ENCODE results near the gene SPOCK2.

Gene SPOCK2

GRCh38 chr10:72010234-72010973 is 77.9 kb downstream of the SPOCK2 start:
- no peak for DNase-seq (ENCODE audit: low read depth)

GRCh38 chr10:72009425-72010081 is 78.8 kb downstream of the SPOCK2 start:
- no peak for DNase-seq (ENCODE audit: low read depth)

GRCh38 chr10:72009051-72009424 is 79.3 kb downstream of the SPOCK2 start:
- DNase-seq (ENCODE audit: low read depth) = no peak
